WI38 (cell line): ENCODE data around the gene SLC27A3.

Experiments
- H3K4me3 ChIP-seq: 2 replicates; pipeline ENCODE4 v1.5.1; 2011; ENCODE audit warnings: low read depth, mild to moderate bottlenecking, control low read depth, low read length
- TF ChIP-seq, protein P1 (sequence below): IDR thresholded peaks from 2 replicates; pipeline ENCODE4 v1.5.1; 2012; ENCODE audit warnings: low read depth, mild to moderate bottlenecking, control low read depth, low read length

SLC27A3 gene

DNA sequence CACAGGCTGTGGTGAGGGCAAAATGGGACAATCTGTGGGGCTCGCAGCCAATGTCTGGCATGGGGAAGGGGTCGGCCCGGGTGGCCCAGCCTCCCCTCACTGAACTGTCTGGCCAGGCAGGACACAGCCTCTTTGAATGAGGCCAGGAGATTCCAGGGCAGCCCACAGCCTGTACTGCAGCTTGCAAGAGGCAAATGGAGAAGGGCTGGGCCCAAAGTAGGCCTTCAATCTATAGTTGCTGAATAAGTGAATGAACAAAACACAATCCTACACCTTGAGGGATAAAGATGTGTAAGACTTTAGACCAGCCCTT is 23.2 kb downstream of the SLC27A3 start:
- TF ChIP-seq, protein P1, sequence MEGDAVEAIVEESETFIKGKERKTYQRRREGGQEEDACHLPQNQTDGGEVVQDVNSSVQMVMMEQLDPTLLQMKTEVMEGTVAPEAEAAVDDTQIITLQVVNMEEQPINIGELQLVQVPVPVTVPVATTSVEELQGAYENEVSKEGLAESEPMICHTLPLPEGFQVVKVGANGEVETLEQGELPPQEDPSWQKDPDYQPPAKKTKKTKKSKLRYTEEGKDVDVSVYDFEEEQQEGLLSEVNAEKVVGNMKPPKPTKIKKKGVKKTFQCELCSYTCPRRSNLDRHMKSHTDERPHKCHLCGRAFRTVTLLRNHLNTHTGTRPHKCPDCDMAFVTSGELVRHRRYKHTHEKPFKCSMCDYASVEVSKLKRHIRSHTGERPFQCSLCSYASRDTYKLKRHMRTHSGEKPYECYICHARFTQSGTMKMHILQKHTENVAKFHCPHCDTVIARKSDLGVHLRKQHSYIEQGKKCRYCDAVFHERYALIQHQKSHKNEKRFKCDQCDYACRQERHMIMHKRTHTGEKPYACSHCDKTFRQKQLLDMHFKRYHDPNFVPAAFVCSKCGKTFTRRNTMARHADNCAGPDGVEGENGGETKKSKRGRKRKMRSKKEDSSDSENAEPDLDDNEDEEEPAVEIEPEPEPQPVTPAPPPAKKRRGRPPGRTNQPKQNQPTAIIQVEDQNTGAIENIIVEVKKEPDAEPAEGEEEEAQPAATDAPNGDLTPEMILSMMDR, result no peak
- H3K4me3 ChIP-seq, result no peak overlapping the region

DNA sequence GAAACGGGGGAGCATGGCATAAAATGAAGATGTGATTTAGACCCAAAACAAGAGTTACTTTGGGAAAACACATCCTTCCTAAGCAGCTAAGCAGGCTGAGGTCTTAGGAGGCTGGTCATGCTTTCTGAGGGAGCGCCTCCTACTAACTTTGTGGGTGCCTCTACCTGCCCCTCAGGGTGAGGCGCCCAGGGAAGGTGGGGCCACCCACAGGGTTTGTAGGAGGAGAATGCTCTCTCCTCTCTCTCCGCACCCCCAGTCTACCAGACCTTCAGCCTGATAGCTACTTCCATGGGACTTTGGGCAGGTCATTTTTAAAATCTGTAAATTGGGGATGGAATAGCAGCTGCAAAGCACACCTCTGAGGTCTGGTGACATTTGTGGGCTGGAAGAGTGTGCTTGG is 23.8 kb downstream of the SLC27A3 start:
- H3K4me3 ChIP-seq, result no peak overlapping the region
- TF ChIP-seq, protein P1, result no peak

DNA sequence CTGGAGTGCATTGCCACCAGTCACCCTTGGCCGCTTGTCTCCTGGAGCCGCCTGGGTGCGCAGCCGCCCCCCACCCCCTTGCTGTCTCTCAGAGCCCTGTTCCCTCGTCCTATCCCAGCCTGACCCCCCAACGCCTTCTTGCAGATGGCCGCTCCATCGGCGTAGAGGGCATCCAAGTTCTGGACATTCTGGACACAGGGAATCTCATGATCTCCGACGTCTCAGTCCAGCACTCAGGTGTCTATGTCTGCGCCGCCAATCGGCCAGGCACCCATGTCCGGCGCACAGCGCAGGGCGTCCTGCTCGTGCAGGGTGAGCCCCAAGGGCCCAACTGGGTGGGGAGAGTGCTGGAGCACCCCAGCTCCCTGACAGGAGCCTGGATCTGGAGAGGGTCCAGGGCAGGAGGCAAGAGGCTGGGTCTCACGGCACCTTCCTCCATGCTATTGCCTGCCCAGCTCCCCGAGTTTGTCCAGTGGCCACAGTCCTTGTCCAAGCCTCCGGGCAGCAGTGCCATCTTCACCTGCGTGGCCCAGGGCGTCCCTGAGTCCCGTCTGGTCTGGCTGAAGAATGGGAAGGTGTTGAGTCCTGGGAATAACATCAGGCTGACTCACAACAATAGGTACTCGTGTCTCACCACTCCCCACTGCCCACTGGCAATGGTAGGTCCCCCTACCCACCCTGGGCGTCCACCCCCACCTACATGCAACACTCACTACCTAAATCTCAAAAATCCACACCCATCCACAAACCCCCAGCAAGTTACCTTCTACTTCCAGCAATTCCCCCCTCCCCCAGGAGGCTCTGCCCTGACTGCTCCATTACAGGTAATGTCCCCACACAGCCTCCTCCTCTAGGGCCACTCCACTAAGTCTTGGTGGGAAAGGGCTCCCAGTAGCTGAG is 24.6 kb downstream of the SLC27A3 start:
- TF ChIP-seq, protein P1, result no peak

GRCh38 chr1:153800516-153800915 is 25.3 kb downstream of the SLC27A3 start:
- no peak overlapping the region for H3K4me3 ChIP-seq
- TF ChIP-seq, protein P1, result no peak

More for the DNA sequence above, 24.6 kb downstream of the SLC27A3 start:
- no peak overlapping the region for H3K4me3 ChIP-seq

GRCh38 chr1:153801028-153801625 is 25.9 kb downstream of the SLC27A3 start:
- no peak overlapping the region for H3K4me3 ChIP-seq
- TF ChIP-seq, protein P1, result no peak

DNA sequence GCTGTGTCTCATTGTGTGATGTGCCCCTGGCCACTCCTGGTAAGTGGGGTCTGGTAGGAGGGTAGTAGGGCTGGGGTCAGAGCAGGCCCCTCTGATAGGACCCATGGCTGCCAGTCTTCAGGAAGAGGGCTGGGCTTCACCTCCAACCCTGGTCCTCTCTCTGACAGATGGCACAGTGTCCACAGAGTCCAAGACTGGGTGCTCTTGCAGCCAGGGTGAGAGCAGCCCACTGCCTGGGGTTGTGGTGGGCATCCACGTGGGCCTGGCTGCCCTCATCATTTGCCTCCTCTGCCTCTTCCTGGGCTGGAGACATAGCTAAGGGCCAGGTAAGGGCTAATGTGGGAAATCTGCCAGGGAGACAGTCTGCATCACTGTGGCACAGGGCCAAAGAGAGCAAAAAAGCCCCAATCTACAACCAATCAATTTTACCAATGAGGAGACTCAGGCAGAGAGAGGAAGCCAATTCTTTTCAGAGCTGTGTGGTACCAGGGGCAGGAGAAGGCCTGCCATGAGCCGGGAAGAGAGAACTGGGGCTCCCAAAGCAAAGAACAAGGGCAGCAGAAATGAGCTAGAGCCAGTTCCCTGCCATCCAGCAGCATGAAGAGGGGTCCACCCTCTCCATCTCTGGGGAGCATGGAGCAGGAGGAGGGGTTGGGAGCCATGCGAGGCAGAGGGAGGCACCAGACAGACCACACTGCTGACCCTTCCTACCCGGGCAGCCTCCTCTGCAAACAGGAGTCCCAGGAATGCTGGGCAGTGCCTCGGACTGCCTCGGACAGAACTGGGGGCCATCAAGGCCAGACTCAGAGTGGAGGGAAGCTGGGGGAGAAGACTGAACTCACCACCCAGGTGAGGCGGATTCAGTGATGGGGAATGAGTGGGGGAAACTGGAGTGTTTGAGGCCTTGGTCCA is 26.8 kb downstream of the SLC27A3 start:
- no peak overlapping the region for H3K4me3 ChIP-seq
- TF ChIP-seq, protein P1, result no peak
